Brain pericyte (primary cell): ENCODE data around the gene DRAP1.
"Not testable (repeated sequence)": the region's sequence is repeated elsewhere in the genome, so short reads cannot be mapped to it uniquely, and the experiment has no call there.

Source experiments
- DNase-seq: peaks from one replicate; pipeline ENCODE4 v3.0.0-alpha.2; 2012; ENCODE audit warnings: low read depth, low spot score

Gene DRAP1

DNA sequence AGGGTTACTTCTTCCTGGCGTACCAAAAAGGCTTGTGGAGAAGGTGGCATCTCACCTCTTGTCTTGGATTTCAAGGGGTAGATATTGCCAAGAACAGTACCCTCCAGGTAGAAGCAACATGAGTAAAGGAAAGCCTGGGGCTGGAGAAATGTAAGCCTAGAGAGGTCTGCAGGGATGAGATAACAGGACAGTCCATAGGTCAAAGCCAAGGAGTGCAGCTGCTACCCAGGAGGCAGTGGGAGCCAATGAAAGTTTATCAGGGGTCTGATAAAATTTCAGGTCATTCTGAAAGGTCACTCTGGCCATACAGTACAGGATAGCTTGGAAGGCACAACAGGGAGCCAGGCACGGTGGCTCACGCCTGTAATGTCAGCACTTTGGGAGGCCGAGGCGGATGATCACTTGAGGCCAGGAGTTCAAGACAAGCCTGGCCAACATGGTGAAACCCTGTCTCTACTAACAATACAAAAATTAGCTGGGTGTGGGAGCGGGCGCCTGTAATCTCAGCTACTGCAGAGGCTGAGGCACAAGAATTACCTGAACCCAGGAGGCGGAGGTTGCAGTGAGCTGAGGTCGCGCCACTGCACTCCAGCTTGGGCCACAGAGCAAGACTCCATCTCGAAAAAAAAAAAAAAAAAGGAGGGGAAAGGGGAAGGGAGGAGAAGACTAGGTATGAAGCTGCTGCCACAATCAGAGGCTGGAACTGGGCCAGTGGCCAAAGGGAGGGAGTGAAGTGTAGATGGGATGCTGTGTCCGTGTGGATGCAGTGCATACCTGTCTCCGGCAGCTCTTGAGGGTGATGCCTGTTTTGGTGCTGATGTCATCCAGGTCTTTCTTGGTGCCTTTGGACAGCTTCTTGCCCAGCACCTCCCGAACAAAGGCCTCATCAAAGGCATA lies 32.2 kb upstream of the DRAP1 start:
- no peak for DNase-seq

DNA sequence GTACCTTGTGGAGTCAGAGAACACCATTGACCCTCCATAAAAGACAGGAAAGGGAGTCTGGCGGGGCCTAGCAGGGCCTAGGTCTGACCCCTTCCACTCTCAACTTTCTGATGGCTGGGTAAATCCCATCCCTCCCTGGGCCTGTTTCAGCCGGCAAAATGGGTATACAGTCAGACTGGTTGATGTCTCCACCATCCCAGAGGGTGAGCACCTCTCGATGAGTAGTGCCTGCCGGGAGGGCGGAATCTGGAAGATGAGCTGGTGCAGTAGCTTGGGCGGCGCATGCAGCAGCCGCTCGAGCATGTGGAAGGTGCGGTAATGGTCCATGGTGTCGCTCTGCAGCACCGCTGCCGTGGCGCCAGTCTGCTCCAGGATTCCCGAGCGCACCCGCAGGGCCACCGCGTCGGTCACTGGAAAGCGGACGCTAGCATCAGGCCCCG lies 31.5 kb upstream of the DRAP1 start:
- DNase-seq = no peak

DNA sequence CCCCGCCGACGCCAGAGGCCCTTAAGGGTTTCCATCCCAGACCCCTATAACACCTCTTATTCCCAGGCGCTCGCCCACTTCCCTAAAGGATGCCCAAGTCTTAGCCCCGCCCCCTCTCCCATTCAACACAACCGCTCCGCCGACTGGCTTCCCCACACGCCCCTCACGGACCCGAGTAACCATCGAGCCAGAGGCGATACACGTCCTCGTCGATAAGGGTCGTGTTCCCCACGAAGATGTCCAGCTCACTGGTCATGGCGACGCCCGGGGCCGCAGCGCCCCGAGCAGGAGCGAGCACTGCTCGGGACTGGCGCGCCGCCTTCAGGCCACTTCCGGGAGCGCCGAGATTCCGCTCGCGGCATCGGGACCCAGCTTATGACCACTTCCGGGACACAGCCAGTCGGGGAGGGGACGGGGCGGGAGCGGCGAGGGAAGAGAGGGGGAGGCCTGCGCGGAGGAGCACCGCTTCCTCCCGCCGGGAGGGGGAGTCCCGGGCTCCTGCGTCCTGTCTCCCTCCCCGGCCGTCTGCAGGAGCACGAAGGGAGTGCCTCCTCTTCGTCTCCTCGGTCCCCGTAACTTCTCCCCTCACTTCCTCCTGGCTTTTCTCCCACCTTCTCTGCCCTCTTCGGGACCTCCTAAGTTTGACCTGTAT lies 30.9 kb upstream of the DRAP1 start, which contains the start of gene FIBP:
TSS of gene FIBP (minus strand) at position 309 of the 652 bp plus-strand sequence. CDS start at position 256, 53 bp downstream.
- peak; percentile 93 for DNase-seq

DNA sequence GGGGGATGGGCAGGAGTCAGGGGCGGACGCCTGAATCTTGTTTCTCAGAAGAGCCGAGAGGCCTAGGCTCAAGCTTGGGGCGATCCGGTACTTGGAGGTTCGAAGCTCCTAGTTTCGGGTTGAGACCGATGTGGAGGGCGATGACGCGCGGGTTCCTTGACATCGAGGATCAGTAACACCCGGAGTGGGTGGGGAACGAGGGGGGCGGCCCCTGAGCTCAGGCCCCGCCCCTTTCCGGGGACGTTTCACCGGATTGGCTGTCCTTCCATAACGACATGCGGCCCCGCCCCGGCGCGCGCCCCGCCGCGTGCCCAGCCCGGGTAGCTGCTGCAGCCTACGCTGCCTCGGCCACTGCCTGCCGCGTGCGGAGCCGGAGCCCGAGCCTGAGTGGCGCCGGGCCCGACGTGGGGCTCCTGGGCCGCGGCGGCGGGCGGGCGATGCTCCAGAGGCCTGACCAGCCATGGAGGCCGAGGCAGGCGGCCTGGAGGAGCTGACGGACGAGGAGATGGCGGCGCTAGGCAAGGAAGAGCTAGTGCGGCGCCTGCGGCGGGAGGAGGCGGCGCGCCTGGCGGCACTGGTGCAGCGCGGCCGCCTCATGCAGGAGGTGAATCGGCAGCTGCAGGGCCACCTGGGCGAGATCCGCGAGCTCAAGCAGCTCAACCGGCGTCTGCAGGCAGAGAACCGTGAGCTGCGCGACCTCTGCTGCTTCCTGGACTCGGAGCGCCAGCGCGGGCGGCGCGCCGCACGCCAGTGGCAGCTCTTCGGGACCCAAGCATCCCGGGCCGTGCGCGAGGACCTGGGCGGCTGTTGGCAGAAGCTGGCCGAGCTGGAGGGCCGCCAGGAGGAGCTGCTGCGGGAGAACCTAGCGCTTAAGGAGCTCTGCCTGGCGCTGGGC lies 28.7 kb upstream of the DRAP1 start, which contains the start of gene CCDC85B:
TSS of gene CCDC85B (plus strand) at position 350 of the 895 bp plus-strand sequence. CDS start at position 461, 111 bp downstream.
- peak; percentile 80 for DNase-seq

DNA sequence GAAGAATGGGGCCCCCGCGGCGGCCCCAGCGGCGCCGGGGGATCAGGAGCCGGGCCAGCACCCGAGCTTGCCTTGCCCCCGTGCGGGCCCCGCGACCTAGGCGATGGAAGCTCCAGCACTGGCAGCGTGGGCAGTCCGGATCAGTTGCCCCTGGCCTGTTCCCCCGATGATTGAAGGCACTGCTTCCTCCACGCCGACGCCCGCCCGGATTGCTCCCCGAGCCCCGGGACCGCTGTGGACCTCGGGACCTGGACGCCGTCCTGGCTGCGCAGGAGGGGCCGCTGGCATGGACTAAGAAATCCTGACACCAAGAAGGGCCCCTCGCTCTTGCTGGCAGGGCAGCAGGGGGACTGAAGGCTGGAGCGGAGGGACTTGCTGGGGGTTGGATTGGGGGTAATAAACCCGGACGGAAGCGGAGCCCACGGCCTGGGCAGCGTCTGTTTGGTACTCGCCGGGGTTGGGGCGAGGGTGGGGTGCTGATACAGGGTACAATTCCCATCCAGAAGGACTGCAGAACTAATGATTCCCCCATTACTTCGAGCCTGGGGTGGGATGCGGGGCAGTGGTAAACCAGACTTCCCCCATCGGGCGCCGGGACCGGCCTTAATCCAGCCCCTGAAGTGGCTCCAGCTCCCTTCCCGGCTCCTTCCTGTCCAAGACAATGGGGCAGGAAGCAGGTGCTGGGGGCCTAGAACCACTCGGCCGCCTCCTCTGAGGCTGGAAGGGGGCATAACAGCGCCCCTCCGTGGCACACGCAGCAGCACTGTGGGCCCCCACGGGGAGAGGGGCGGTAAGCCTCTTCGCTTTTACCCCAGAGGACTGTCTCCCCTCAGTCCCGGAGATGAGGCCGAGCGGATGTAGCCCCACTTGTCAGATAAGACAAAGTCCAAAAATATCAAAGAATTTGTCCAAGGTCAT lies 27.7 kb upstream of the DRAP1 start:
- DNase-seq = no peak

DNA sequence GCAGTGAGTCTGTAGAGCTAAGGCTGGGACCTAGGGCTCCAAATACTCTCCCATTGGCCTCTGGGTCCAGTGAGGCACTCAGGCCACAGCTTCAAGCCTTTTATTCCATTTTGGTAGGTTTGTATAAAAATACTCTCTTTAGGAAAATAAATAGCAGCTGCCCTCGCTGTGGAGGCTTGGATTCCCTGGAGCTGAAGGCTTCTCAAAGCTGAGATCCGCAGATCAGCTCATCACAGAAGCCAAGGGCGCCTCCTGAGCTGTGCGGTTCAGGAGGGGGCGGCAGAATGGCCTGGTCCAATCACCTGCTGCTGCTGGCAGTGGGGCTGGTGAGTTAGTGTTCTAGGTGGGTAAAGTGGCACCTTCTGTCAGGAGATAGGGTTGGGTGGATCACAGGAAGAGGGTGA lies 27.1 kb upstream of the DRAP1 start:
- not testable (repeated sequence) for DNase-seq

DNA sequence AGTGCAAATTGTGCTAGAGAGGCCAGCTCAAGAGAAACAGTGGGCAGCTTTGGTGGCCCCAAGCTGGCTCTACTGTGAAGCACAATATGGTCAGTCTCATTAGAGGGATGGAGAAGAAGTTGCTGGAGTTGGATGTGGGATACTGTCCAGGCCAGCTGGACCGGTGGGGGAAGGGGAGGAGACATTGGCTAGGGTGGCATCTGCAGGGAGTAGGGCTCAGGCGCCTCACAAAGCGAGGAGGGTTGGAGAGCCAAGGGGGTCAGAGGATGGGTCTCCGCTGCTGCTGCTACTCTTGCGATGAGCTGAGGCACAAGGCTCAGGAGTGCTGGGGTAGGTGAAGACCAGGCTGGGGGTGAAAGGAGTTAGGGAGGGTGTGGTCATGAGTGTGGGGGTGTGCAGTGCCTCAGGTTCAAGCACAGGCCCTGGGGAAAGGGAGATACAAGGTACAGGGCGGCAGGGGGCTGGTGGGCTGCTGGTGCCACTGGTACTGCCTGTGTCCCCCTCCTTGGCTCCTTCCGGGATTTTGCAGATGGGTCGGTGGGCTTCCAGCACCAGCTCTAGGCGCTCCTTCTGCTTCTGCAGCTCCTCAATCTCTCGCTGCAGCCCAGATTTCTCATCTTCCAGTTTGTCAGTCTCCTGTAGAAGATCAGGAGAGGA lies 26.4 kb upstream of the DRAP1 start:
- DNase-seq = no peak

DNA sequence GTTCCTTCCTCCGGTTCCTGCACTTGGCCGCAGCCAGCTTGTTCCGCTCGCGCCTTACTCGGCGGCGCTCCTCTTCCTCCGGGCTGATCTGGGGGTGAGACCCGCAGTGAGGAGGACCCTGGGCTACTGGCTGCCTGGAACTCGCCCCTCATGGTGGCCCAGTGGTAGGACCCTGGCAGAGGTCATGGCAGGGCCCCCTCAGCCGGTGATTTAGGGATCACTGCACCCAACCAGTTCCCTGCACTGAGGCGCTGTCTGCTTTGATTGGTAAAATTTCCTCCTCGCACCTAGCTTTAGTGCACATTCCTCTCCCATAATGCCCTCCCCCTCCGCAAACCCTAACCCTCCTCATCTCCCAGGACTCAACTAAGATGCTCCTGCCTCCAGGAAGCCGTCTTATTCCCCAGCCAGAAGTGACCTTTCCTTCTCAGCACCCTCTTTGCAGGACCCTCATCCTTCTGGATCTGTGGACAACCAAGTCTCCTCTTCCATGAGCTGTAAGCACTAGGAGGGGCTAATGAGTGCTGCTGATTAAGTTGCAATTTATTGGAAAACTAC lies 25.1 kb upstream of the DRAP1 start:
- no peak for DNase-seq

DNA sequence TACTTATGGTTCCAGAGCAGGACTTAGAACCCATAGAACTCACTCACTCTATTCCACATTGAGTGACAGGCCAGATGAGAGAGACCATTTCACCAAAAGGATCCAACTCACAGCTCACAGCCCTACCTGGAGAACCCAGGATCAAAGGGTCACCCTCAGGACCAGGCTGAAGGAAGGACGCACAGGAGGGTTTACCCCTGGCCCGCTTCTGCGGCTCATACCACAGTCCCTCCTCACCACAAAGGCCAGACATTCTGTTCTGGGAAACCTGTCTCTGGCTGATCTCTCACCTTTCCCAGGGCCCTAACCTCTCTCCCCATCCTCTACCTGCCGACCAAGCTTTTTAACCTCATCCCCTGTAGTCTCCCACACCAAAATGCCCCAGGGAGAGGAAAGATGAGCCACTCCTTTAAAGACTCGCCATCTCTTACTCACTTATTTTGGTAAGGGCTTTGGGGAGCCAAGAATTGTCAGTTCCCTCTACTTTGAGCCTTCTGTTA lies 23.7 kb upstream of the DRAP1 start:
- no peak for DNase-seq

DNA sequence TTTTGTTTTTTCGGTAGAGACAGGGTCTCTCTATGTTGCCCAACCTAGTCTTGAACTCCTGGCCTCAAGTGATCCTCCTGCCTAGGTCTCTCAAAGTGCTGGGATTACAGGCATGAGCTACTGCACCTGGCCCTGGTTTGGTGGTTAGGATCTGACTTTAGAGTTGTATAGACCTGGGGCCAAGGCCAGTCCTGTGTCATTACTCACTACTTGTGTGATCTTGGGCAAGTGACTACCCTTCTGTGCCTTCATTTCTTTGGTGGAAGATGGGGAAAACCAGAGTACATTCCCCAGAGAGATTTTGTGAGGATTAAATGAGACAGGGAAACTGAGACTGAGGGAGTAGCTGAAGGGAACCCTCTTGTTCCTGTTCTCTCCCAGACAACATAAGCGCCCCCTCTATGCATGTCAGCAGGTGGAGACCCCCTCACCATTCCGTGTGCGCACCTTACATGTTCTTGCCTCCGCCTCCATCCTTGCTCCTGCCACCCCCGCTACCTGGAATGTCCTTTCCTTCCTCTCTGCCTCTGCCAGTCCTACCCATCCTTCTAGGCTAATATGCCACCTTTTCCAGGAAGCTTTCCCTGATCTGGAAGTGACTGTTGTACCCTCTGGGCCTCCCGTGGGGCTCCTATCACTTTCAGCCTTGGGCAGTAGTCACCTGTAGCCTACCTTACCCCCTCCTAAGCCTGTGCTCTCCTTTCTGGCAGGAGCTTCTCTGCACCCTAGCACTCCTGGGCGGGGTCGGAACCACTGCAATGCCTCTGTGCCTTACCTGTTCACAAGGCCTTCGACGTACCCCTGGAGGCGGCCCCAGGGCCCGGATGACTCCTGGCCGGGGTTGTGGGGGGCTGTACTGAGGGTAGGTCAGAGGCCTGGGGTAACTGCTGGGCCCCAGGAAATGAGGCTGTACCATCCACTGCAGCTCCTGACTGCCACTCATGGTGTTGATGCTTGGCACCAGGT lies 22.9 kb upstream of the DRAP1 start:
- DNase-seq = no peak

DNA sequence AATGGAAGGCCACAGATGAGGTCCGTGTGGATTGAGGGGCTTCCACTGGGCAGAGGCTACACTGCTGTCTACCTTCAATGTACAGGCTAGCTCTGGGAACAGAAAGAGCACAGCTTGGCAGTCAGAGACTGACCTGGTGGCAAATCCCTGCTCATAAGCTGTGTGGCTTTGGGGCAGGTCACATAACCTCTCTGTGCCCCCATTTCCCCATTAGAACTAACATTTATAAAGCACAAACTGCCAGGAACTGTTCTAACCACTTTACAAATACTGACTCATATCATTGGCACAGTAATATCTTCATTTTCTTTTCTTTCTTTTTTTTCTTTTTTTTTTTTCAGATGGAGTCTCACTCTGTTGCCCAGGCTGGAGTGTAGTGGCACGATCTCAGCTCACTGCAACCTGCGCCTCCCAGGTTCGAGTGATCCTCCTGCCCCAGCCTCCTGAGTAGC lies 22.2 kb upstream of the DRAP1 start:
- no peak for DNase-seq

DNA sequence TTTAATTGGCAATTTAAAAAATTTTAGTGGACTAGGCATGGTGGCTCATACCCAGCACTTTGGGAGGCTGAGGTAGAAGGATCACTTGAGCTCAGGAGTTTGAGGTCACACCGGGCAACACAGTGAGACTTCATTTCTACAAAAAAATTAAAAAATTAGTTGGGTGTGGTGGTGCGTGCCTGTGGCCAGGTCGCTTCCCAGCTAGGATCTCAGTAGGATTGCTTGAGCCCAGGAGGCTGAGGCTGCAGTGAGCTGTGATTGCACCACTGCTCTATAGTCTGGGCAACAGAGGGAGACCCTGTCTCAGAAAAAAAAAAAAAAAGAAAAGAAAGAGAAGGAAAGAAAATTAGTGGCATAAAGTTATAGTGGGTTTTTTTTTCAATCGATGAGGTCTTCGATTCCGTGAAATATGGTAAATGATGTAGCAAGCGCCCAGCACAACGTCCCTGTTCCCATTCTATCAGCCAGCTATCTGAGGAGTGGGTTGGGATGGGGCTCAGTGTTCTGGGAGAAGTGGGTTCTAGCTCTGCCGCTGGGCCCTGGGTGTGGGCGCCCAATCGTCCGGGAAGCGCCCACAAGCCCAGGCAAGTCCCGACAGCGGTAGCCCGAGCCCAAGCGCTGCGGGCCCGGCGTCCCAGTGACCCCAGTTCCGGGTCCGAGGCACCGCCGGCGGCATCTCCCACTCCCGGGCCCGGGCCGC lies 20.4 kb upstream of the DRAP1 start:
- no peak for DNase-seq

DNA sequence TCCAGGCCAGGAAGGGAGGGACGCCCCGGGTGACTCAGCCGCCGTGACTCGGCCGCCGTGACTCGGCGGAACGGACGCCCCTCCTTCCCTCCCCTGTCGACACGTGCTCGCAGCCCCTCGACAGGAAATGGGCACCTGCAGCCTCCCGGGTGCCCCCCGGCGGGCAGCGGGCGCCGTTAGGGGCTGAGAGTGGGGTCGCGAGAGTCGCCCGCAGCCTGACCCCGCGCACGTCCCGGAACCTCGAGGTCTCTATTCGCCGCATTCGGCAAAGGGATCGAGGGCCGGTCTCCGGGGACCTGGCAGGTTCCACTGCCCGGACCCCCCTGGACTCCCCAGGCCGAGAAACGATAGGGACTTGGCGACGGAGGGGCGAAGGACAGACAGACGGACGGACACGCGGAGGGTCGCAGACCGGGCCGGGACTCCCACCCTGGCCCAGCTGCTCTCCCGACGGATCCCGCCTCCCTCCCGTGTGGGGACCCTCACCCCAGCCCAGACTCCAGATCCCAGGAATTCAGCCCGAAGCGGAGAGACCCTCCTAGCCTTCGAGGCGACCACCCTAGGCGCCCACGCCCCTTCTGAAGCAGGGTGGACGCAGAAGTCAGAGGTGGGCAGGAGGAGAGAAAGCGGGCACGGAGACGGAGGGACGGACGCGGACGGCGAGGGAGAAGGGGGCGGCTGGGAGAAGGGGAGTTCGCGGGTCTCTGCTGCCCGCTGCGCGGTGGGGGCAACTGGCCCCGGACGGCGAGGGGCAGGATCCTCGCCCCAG lies 19.7 kb upstream of the DRAP1 start:
- no peak for DNase-seq

DNA sequence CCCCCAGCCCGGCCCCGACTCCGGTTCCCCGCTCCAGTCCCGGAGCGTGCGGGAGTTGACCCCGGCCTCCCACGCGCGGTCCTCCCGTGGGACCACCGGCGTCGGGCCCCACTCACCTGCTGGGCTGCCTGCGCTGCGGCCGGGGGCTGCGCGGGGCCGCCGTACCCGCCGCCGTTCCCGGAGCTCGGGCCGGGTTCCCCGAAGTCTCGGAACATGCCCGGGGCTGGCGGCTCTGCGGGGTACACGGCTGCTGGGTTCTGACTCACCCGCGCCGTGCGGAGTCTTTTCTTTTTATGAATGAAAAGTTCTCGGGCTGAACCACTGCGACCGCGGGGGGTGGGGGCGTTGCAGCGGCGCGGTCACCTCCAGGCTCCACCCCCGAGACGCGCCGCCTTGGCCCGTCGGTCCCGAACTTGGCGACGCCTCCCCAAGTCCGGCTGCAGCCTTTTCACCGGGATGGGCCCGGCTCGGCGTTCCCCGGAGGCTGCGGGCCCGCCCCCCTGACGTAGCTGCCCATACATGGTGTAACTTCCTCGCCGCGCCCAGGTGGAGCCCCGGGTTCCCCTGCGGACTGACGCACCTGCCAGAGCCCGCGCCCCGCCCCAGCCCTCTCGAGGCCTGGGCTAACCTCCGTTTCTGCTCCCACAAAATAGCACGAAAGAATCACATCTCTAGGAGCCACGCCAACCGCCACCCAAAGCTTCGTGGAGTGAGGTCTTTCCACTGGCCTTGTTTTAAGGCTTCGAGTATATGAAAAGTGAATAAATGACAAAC lies 18.9 kb upstream of the DRAP1 start, which contains the start of gene FOSL1:
TSS of gene FOSL1 (minus strand) at position 264 of the 774 bp plus-strand sequence. CDS start at position 215, 49 bp downstream.
- peak; percentile 70 for DNase-seq

DNA sequence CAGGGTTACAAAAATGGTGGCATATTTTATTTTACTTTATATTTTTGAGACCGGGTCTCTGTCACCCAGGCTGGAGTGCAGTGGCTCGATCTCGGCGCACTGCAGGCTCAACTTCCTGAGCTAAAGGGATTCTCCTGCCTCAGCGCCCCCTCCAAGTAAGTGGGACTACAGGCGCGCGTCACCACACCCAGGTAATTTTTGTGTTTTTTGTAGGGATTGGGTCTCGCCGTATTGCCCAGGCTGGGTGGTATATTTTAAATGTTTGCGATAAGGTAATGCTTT lies 18.4 kb upstream of the DRAP1 start:
- no peak for DNase-seq

DNA sequence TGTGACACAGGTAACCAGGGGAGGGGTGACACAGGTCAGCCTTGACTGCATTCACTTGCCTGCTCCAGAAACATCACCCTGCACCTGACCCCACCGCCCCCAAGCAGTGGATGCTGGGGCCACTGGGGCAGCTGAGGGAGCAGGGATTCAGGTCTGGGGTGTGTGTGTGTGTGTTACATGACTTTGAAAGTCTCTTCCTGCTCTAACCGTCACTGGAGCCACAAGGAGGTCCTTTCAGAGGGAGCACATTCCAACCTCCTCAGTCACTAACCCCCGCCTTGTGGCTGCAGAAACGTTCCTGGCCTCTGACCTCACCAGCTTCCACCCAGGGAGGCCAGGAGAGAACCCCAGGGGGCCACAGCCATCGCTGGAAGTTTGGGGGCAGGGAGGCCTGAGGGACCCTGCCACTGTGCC lies 16.2 kb upstream of the DRAP1 start:
- no peak for DNase-seq
